Neutrophil (primary cell): ENCODE measurements around the gene PRDM16.

Source experiments
- H3K27ac ChIP-seq: fragments of 200-600 bp; sonication (generic); 2 replicates; pipeline ENCODE4 v1.5.1; 2016; ENCODE audit warnings: mild to moderate bottlenecking, moderate library complexity
- H3K27me3 ChIP-seq: fragments of 200-600 bp; sonication (generic); 2 replicates; pipeline ENCODE4 v1.6.0; 2016; ENCODE audit warnings: mild to moderate bottlenecking
- H3K36me3 ChIP-seq: fragments of 200-600 bp; sonication (generic); 2 replicates; pipeline ENCODE4 v1.5.1; 2017
- H3K4me1 ChIP-seq, 2 experiments: fragments of 200-600 bp in 1 of 2; sonication (generic) in 1 of 2; 1 replicate in 1 of 2; 2 replicates in 1 of 2; pipeline versions ENCODE4 v1.5.1 to v1.6.1; 2013 to 2016; ENCODE audit warnings: low read depth in 1 of 2, low read length in 1 of 2, mild to moderate bottlenecking in 1 of 2, moderate library complexity in 1 of 2; ENCODE audit not compliant: control insufficient read depth in 1 of 2, insufficient read depth in 1 of 2
- H3K4me3 ChIP-seq, 2 experiments: fragments of 200-600 bp in 1 of 2; sonication (generic) in 1 of 2; 1 replicate in 1 of 2; 2 replicates in 1 of 2; pipeline ENCODE4 v1.5.1; 2013 to 2016; ENCODE audit warnings: low read depth in 1 of 2, low read length in 1 of 2, mild to moderate bottlenecking in 1 of 2, moderate library complexity in 1 of 2
- H3K9me3 ChIP-seq: fragments of 200-600 bp; sonication (generic); 2 replicates; pipeline ENCODE4 v1.5.1; 2016
- TF ChIP-seq, protein P1 (sequence below): fragments of 200-600 bp; sonication (generic); IDR thresholded peaks from 2 replicates; pipeline ENCODE4 v1.5.1; 2016; ENCODE audit warnings: antibody characterized with exemption

Gene PRDM16

DNA sequence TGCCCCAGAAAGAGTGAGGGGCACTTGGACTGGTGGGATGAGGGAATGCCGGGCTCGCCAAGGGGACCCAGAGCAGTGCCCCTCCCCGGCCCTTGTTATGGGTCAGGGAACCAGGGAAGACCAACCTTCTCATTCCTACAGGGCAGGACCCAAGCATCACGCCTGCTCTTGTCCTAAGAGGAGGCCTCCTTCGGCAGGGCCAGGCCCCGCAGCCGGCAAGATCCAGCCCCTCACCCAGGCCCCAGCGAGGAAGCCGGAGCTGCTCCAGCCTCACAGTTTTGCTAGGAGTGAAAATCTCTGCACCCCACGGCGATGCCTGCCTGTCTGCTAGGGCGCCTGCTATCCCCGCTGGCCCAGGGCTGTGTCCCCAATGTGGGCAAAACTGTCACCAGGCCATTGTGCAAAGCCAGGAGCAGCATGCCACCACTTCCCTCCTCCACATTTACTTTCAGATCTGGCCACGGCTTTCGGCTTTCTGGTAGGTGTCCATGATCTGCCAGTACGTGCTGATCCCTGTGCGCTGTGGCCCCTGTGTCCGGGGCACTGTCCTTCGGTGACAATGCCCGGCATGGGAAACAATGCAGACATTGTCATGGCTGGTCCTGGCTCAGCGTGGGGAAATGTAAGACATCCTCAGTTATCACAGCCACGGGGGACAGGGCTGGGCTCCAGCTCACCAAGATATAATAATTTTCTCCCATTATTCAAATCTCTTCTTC is 38.2 kb upstream of the PRDM16 start:
- no peak overlapping the region for H3K4me3 ChIP-seq
- TF ChIP-seq, protein P1, sequence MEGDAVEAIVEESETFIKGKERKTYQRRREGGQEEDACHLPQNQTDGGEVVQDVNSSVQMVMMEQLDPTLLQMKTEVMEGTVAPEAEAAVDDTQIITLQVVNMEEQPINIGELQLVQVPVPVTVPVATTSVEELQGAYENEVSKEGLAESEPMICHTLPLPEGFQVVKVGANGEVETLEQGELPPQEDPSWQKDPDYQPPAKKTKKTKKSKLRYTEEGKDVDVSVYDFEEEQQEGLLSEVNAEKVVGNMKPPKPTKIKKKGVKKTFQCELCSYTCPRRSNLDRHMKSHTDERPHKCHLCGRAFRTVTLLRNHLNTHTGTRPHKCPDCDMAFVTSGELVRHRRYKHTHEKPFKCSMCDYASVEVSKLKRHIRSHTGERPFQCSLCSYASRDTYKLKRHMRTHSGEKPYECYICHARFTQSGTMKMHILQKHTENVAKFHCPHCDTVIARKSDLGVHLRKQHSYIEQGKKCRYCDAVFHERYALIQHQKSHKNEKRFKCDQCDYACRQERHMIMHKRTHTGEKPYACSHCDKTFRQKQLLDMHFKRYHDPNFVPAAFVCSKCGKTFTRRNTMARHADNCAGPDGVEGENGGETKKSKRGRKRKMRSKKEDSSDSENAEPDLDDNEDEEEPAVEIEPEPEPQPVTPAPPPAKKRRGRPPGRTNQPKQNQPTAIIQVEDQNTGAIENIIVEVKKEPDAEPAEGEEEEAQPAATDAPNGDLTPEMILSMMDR, result no peak
- H3K4me1 ChIP-seq, result no peaks in the 10 kb centered on the region
- no peak overlapping the region for H3K27ac ChIP-seq
- H3K36me3 ChIP-seq, result no peaks in the 10 kb centered on the region
- H3K9me3 ChIP-seq, result no peaks in the 10 kb centered on the region
- peaks cover 15% of the 10 kb centered on the region for H3K27me3 ChIP-seq

- TF ChIP-seq, protein P1, result no peak
- H3K36me3 ChIP-seq, result no peaks in the 10 kb centered on the region
- H3K4me1 ChIP-seq, result no peaks in the 10 kb centered on the region
- H3K27ac ChIP-seq, result no peak overlapping the region
- H3K4me3 ChIP-seq, result no peak overlapping the region
- peaks cover 15% of the 10 kb centered on the region for H3K27me3 ChIP-seq
- no peaks in the 10 kb centered on the region for H3K9me3 ChIP-seq
These were observed 37.4 kb upstream of the PRDM16 start for GRCh38 chr1:3031401-3032221.

DNA sequence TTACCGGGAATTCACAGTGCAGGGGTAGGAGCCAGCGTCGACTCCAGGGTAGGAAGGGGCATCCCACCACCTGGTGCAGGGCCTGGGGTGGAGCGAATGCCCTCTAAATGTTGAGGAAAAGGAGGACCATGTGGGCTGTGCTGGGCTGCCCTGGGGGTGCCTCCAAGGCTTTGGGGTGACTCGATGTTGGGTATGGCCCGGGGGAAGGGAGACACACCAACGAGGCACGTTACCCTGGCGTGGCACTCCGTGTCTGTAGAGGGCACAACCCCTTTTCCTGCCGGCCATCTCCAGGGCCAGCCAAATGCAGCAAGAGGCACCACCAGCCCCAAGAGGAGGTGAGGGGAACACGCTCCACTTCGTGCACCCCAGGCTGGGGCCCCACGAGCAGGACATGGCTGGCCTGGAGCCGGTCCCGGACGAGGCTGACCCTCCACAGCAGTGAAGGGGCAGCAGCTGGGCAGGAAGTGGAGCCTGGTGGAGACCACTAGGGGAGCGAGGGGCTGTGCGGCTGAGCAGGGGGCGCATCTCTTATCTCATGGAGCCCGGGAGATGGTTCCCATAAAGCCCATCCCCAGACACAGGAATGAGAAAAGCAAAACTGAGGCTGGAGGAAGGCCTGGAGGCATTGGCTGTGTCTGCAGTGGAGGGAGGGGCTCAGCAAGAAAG is 36.5 kb upstream of the PRDM16 start:
- Histone ChIP-seq H3K27me3 (peaks cover 15% of the 10 kb centered on the region), H3K36me3 (no peaks in the 10 kb centered on the region), H3K9me3 (no peaks in the 10 kb centered on the region), H3K4me3 (no peak overlapping the region), H3K27ac (no peak overlapping the region), H3K4me1 (no peaks in the 10 kb centered on the region)
- TF ChIP-seq, protein P1, result no peak

DNA sequence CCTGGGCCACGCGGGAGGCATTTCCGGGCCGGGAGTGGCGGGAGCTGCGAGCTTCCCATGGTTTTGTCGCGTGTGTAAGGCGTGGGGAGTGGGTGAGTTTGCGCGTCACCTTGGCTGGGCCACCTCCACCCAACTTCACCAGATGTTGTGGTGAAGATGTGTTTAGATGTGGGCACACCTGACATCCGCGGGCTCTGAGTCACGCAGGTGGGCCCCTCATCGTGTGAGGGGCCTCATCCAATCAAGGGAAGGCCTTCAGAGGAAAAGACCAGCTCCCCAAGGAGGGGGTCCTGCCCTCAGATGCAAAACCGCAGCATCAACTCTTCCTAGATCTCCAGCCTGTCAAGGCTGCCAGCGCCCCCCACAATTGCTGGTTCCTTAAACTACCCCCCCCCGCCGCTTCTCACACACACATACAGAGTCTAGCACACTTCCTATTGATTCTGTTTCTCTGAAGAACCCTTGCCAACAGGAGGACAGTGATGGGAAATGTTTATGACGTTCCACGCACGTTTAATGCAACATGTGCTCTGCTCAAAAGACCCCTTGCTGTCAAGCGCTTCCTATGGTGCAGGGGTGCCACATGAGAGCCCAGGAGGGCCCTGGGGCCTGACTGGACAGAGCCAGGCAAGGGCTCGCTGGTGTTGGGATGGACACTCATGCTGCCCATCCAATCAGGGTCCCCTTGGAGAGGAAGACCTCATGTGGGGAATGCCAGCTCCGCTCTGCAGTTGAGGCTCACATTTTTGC is 35.8 kb upstream of the PRDM16 start:
- Histone ChIP-seq H3K27ac (no peak overlapping the region), H3K27me3 (peaks cover 14% of the 10 kb centered on the region)
- TF ChIP-seq, protein P1, result no peak

GRCh38 chr1:3033790-3034090 is 35.3 kb upstream of the PRDM16 start:
- peaks cover 9% of the 10 kb centered on the region for H3K27me3 ChIP-seq
- no peak overlapping the region for H3K27ac ChIP-seq
- TF ChIP-seq, protein P1, result no peak

More for the DNA sequence above, 35.8 kb upstream of the PRDM16 start:
- H3K36me3 ChIP-seq, result no peaks in the 10 kb centered on the region
- no peak overlapping the region for H3K4me3 ChIP-seq
- H3K9me3 ChIP-seq, result no peaks in the 10 kb centered on the region
- H3K4me1 ChIP-seq, result no peaks in the 10 kb centered on the region

More at GRCh38 chr1:3033790-3034090, 35.3 kb upstream of the PRDM16 start:
- Histone ChIP-seq H3K36me3 (no peaks in the 10 kb centered on the region), H3K4me3 (no peak overlapping the region), H3K9me3 (no peaks in the 10 kb centered on the region), H3K4me1 (no peaks in the 10 kb centered on the region)
